Central memory CD4-positive, alpha-beta T cell (primary cell): ENCODE results near the gene CKAP5.

Experiments used
- DNase-seq: peaks from one replicate; pipeline ENCODE4 v3.0.0; 2022

The CKAP5 gene

DNA sequence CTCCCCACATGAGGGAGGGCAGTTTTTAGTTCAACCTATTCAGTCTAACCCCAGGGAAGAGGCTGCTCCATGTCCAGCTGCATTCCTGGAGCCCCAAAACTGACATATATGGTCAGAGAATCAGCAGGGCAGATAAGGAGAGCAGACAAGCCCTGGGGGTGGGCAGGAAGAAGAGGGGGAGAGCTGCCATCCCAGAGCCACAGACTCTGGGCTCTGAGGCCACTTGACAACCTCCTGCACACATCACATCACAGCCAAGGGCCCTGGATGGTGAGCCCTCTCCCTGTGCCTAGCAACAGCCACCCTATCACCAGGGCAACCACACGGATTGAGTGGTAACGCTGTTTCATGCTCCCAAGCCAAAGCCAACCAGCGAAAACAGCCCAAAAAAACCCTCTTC lies 148.8 kb downstream of the CKAP5 start:
- no peak for DNase-seq

DNA sequence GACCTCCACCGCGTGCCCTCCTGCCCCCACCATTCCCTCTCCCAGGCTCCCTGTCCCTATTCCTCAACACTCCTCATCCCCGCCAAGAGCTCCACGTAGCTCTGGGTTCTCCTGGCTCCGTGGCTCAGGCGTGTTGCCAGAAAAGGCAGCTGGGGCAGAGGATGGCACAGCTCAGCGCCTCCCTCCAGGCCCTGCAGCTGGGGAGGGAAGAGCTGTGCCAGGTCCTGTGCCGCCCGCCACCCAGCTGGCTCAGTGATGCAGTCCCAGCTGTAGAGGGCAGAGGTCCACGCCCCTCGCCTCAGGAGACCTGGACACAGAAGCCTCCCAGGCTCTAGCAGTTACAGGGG lies 149.9 kb downstream of the CKAP5 start:
- DNase-seq, result no peak

DNA sequence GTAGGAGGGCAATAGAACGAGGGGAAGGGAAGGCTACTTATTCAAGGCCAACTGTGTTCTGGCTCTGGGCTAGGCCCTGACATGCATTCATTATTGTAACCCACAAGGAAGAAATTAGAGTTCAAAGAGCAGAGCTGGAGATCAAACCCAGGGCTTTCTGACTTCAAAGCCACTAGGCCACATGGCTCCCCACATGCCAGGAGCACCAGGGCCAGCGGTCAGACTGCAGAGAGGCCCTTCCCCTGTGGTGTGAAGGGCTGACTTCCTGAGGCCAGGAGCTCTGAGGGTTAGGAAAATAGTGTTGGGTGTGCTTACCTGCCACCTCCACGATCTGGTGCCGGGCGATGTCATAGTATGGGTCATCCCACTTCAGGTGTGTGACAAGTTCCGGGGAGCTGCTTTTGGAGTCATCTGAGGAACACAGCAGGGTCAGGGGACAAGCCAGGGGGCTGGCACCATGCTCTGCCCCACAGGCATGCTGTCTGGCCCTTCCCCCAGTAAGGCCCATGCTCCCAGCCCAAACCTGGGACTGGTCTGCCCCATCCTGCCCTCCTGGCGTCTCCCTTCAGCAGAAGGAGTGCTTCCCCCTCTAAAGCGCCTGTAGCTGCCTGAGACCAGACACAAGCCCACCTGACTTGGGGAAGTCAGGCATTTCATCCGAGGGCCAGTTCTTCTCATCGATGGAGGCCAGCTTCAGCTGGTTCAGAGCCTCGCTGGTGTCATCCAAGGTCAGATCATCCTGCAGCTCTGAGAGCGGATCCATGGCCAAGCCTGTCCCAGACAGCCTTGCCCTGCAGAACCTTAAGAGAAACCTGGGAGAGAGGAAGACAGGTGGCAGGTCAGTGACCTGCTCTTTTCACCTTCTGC lies 150.5 kb downstream of the CKAP5 start:
- no peak for DNase-seq

DNA sequence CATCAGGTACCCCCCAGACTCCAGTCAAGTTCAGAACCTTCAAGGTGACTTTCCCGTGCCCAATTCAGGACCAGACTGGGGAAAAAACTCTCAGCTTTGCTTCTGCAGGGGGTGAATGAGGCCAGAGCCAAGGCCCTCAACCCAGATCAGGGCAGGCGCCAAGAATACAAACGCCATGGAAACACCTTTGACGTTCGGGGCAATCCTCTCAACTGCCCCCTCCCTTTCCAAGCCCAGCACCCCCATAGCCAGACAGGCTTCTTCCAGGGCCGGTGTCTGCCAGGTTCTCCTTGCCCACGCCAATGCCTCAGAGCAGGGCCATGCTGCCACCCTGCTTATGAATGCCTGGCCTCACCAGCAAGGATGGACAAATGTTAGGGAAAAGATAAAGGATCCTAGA lies 151.5 kb downstream of the CKAP5 start:
- DNase-seq, result no peak

DNA sequence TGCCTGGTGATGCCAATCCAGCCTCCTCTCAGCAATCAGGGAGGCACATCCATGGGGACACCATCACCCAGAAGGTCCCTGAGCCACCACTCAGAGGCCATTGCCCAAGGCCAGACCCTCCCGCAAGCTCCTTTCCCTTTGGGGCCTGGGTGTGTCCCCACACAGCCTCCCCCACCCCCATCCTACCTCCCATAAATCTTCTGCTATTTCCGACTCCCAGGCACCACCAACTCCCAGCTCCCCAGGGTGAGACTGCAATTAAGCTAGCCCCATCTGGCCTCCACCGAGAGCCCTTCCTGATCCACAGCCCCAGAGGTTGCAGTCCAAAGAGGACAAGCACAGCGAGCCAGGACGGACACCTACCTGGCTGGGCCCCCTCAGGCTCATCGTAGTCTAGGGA lies 152.0 kb downstream of the CKAP5 start:
- DNase-seq, result no peak

DNA sequence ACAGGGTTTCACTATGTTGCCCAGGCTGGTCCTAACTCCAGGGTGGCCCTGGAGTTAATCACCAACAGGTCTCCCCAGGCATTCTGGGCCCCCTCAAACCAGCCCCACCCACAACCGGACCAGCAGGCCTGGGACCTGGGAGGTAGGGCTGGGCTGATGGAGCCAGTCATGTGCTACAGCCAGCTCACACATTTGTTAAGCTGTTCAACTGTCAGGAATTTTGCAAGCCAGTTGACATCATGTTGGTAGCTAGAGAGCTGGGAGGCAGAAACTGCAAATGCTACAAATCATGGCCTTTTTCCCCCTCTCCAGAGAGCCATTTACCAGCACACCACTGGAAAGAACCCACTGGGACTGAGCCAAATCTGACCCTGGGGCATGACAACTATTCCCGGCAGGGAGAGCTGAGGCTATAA lies 152.5 kb downstream of the CKAP5 start:
- no peak for DNase-seq
